ENCODE results near the gene PIK3C2B. TPM values are rescaled to one million over a fixed set of nuclear protein-coding genes. Genes with fewer than 3 reads are reported as not detected.

The PIK3C2B gene
- total RNA-seq, 2 experiments from 2014 or later, result 43.4 to 46.4 TPM

DNA sequence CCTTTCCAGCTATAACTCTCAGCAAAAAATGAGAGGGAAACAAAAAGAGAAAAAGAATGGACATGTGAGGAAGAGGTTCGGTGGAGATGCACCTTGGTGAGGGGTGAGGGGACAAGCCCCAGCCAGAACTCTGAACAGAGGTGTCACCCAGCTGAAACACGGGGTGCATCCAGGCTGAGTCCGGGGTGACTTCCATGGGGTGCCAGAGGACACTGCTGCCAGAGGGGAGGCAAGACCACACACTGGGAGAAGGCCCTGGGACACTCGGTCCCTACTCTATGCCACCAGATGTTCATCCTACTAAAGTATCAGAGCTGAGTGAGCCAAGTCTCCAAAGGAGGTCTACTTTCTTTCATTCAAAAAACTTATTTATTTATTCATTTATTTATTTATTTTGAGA lies 46.9 kb downstream of the PIK3C2B start:
- Mint-ChIP-seq H3K4me1 (ENCODE audit: low read depth) (peaks cover 81% of the 10 kb centered on the region), H3K27me3 (no peaks in the 10 kb centered on the region), H3K9me3 (no peaks in the 10 kb centered on the region), H3K36me3 (peaks cover 50% of the 10 kb centered on the region), H3K27ac (peak overlapping the region; percentile 35), H3K4me3 (no peak overlapping the region)
- ChIA-PET CTCF (interaction anchor here (1.1 to 33.4 kb wide), 9 partner anchors 9 to 68 kb away, joined by 3 to 1224 read pairs (median 25); partner anchors contain the start of genes MDM4 and PIK3C2B), POLR2A (interaction anchor here (0.8 to 2.6 kb wide), 4 partner anchors 9 to 59 kb away, joined by 3 to 23 read pairs (median 8); partner anchors contain the start of gene PIK3C2B)
- no peak for DNase-seq
- intact Hi-C loops (cut with micrococcal nuclease), result no loop called here

- no peaks in the 10 kb centered on the region for H3K9me3 Mint-ChIP-seq
- intact Hi-C loops (cut with micrococcal nuclease), result no loop called here
- H3K4me3 Mint-ChIP-seq, result no peak overlapping the region
- POLR2A ChIA-PET, result interaction anchor here (0.8 to 2.6 kb wide), 5 partner anchors 10 to 59 kb away, joined by 3 to 23 read pairs (median 5); partner anchors contain the start of gene PIK3C2B
- peaks cover 55% of the 10 kb centered on the region for H3K36me3 Mint-ChIP-seq
- H3K27me3 Mint-ChIP-seq, result no peaks in the 10 kb centered on the region
- peak overlapping the region; percentile 35 for H3K27ac Mint-ChIP-seq
- no peak for DNase-seq
- CTCF ChIA-PET, result interaction anchor here (0.6 to 33.4 kb wide), 14 partner anchors 9 to 360 kb away, joined by 3 to 1224 read pairs (median 14); partner anchors contain the start of genes MDM4 and PIK3C2B
- H3K4me1 Mint-ChIP-seq (ENCODE audit: low read depth), result peaks cover 79% of the 10 kb centered on the region
These were observed 47.4 kb downstream of the PIK3C2B start for GRCh38 chr1:204447190-204447589.

- no peaks in the 10 kb centered on the region for H3K27me3 Mint-ChIP-seq
- H3K27ac Mint-ChIP-seq, result peak overlapping the region; percentile 76
- POLR2A ChIA-PET, result interaction anchor here (0.9 to 2.6 kb wide), 3 partner anchors 48 to 60 kb away, joined by 4 to 23 read pairs (median 12); partner anchors contain the start of gene PIK3C2B
- peak; percentile 86 for DNase-seq
- no peaks in the 10 kb centered on the region for H3K9me3 Mint-ChIP-seq
- peaks cover 77% of the 10 kb centered on the region for H3K4me1 Mint-ChIP-seq (ENCODE audit: low read depth)
- CTCF ChIA-PET, result interaction anchor here (0.6 to 33.4 kb wide), 20 partner anchors 8 to 361 kb away, joined by 3 to 1224 read pairs (median 7); partner anchors contain the start of genes MDM4 and PIK3C2B
- no peak overlapping the region for H3K4me3 Mint-ChIP-seq
- H3K36me3 Mint-ChIP-seq, result peaks cover 62% of the 10 kb centered on the region
- intact Hi-C loops (cut with micrococcal nuclease), result loop anchor here (1.0 kb wide), 2 partner anchors 48 to 57 kb away; partner anchors contain the start of gene PIK3C2B
These were observed 48.0 kb downstream of the PIK3C2B start for GRCh38 chr1:204446413-204447111.

GRCh38 chr1:204445860-204446412 lies 48.7 kb downstream of the PIK3C2B start:
- intact Hi-C loops (cut with micrococcal nuclease), result loop anchor here (1.0 kb wide), 2 partner anchors 48 to 57 kb away; partner anchors contain the start of gene PIK3C2B
- DNase-seq, result peak; percentile 80
- Mint-ChIP-seq H3K27ac (peak overlapping the region; percentile 76), H3K9me3 (no peaks in the 10 kb centered on the region), H3K27me3 (no peaks in the 10 kb centered on the region), H3K4me1 (ENCODE audit: low read depth) (peaks cover 72% of the 10 kb centered on the region), H3K4me3 (no peak overlapping the region), H3K36me3 (peaks cover 65% of the 10 kb centered on the region)
- ChIA-PET CTCF (interaction anchor here (1.0 to 33.4 kb wide), 15 partner anchors 8 to 361 kb away, joined by 3 to 1224 read pairs (median 13); partner anchors contain the start of gene PIK3C2B), POLR2A (interaction anchor here (0.9 to 2.6 kb wide), 3 partner anchors 49 to 60 kb away, joined by 4 to 23 read pairs (median 12); partner anchors contain the start of gene PIK3C2B)

Other genes with a start within 250 kb of the PIK3C2B start
- under 1 TPM; 0.52 to 0.80 TPM for gene PLEKHA6, start 134.9 kb downstream of the PIK3C2B start, total RNA-seq
- 10 to 100 TPM; 54.9 to 57.1 TPM for gene PPP1R15B, start 83.0 kb downstream of the PIK3C2B start, total RNA-seq
- gene MDM4, start 21.6 kb upstream of the PIK3C2B start, total RNA-seq, result 10 to 100 TPM; 88.0 to 90.8 TPM
- not detected for gene LRRN2, start 190.9 kb upstream of the PIK3C2B start, total RNA-seq

All from activated CD4-positive, alpha-beta memory T cell treated with anti-CD3 and anti-CD28 coated beads for 36 hours (primary cell).